Psoas muscle (tissue), 8 donors: ENCODE results near the gene AURKB. TPM values are rescaled to one million over a fixed set of nuclear protein-coding genes. Genes with fewer than 3 reads are reported as not detected.
A peak's percentile ranks its signal among the peaks of the same experiment; 100 is the strongest.

Experiments used
- ATAC-seq, 4 donors: fragments of 200-7000 bp; cut with Tn5 transposase; one replicate each; pipeline ENCODE4 v1.9.1; 2020; ENCODE audit warnings: moderate library complexity in 3 of 4, mild to moderate bottlenecking in 2 of 4
- DNase-seq, 2 donors: peaks; one replicate each; pipeline ENCODE4 v3.0.0-alpha.2; 2020
- H3K27ac ChIP-seq: fragments of 200-600 bp; one replicate; pipeline ENCODE4 v1.8.0; 2022
- H3K27me3 ChIP-seq, 3 donors: fragments of 200-600 bp in 1 of 3; one replicate each; pipeline versions ENCODE4 v1.6.1 to v1.8.0; 2013 to 2022; ENCODE audit warnings: low read length in 2 of 3, mild to moderate bottlenecking in 2 of 3, moderate library complexity in 1 of 3; ENCODE audit not compliant: insufficient read depth in 3 of 3
- H3K36me3 ChIP-seq, 2 donors: fragments of 200-600 bp in 1 of 2; one replicate each; pipeline versions ENCODE4 v1.6.1 to v1.8.0; 2013 to 2022; ENCODE audit warnings: low read depth in 1 of 2, mild to moderate bottlenecking in 1 of 2, moderate library complexity in 1 of 2; ENCODE audit not compliant: insufficient read depth in 1 of 2
- H3K4me1 ChIP-seq: fragments of 200-600 bp; one replicate; pipeline ENCODE4 v1.8.0; 2022
- H3K4me3 ChIP-seq: fragments of 200-600 bp; one replicate; pipeline ENCODE4 v1.8.0; 2022; ENCODE audit warnings: mild to moderate bottlenecking
- H3K9me3 ChIP-seq: fragments of 200-600 bp; one replicate; pipeline ENCODE4 v1.8.0; 2022
- WGBS, 3 donors: extraction: QIAGEN DNeasy Blood & Tissue Kit; methylation state at CpG; one replicate each; pipeline versions ENCODE4 v1.1.6 to v1.1.7; 2013; 5-methylcytosine and 5-hydroxymethylcytosine counted together
- intact Hi-C, 2 donors: fragments of 100-400 bp; cut with DNase I; formaldehyde crosslinking; loops; one replicate each; pipeline versions ENCODE4 v1.11.0 to v1.14.2; 2022
- long read RNA-seq, 2 donors: library from polyadenylated mRNA; unstranded; transcript quantifications; one replicate each; pipeline ENCODE4 v2.0.0, GENCODE V29; 2021
- polyA plus RNA-seq, 3 donors: library from polyadenylated mRNA; stranded (reverse); fragments of 200-250 nt; gene quantifications; one replicate each; pipeline ENCODE4 v1.2.3, GENCODE V29; 2013
- total RNA-seq, 4 donors: library from RNA; stranded (reverse); fragmentation: NEBNext Ultra II Directional in 2 of 4; extraction: Animal tissue kit (Norgen Biotek cat#: 25700) in 2 of 4; gene quantifications; one replicate each; pipeline versions ENCODE4 v1.2.1 to v1.2.4, GENCODE V29; 2021 to 2023
- TF ChIP-seq, protein P1 (sequence below): fragments of 200-600 bp; IDR thresholded peaks from one replicate; pipeline ENCODE4 v1.8.0; 2022; ENCODE audit warnings: antibody characterized with exemption
- donor health status: healthy with polysubstance abuse.
- donor health status: DM: no; HTN: no; CAD: no; lungs with moderate emphysema.
- donor health status: Bipolar disorder and iron deficiency.
- donor health status: healthy.
- donor health status: DM: yes; HTN: yes; CAD: no.
- donor health status: DM: no; HTN: no; CAD: no.
- donor health status: DM: no; HTN: no; CAD: no.
- donor health status: DM: yes; HTN: yes; CAD: no.

The AURKB gene
- total RNA-seq (1 to 10 TPM in 1 of 4 donors, not detected in 3; 1.1 TPM), polyA plus RNA-seq (under 1 TPM in 1 of 3 donors, not detected in 2; 0.39 TPM)
- long read RNA-seq, donor 1, result 0 reads
- long read RNA-seq, donor 2, result 0 reads

DNA sequence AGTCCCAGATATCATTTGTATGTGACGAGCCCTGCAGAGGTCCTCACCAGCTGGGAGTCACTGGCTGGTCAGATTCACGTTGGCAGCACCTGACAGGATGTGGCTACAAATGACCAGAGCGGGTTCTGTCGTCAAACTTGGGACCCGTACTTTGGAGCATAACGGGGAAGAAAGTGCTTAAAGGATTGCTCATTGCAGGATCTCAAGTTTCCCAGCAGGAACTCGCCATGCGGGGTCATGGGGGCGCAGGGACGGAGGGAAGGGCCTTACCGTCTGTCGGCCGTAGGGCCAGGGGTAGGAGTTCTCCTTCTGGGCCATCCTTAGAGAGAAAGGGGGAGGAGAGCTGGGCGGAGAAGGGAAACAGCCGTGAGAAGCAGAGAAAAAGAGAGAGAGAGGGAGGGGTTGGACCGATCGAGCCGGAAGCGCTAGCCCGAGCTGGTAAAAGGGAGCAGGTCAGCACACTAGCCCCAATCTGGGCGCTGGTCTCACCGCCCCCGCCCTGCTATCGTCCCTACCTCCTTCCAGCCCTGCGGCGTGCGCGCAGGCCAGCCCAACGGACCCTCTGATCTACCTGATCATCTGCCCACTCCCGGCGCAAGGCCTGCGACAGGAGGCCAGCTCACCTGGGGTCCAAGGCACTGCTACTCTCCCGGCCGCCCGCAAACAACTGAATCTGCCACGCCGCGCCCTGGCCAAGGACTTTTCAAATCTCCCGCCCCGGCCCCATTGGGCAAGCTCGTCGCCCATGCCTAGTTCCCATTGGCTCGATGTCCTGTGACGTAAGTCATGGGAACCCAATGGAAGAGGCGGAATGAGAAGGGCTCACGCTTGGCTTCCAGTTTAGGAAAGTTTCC, at the start of gene AURKB:
Gene AURKB (minus strand): TSS at position 669 of the 854 bp plus-strand sequence. CDS start 351 bp downstream, at position 318.
- ATAC-seq, result peak; percentile 96 to 100 (median 98)
- TF ChIP-seq, protein P1, sequence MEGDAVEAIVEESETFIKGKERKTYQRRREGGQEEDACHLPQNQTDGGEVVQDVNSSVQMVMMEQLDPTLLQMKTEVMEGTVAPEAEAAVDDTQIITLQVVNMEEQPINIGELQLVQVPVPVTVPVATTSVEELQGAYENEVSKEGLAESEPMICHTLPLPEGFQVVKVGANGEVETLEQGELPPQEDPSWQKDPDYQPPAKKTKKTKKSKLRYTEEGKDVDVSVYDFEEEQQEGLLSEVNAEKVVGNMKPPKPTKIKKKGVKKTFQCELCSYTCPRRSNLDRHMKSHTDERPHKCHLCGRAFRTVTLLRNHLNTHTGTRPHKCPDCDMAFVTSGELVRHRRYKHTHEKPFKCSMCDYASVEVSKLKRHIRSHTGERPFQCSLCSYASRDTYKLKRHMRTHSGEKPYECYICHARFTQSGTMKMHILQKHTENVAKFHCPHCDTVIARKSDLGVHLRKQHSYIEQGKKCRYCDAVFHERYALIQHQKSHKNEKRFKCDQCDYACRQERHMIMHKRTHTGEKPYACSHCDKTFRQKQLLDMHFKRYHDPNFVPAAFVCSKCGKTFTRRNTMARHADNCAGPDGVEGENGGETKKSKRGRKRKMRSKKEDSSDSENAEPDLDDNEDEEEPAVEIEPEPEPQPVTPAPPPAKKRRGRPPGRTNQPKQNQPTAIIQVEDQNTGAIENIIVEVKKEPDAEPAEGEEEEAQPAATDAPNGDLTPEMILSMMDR, result no peak
- intact Hi-C loops, result no loop called here
- peak; percentile 93 to 96 for DNase-seq
- peaks cover 8% of the 10 kb centered on the region for H3K4me1 ChIP-seq
- H3K27ac ChIP-seq, result peak within 1 kb of the TSS; percentile 75
- no peaks in the 10 kb centered on the region for H3K27me3 ChIP-seq
- no peaks in the 10 kb centered on the region for H3K36me3 ChIP-seq
- no peaks in the 10 kb centered on the region for H3K9me3 ChIP-seq
- H3K4me3 ChIP-seq, result peak within 1 kb of the TSS; percentile 75
- 3% methylated on average over 38 to 46 of the region's 46 CpGs for WGBS, 3 donors

DNA sequence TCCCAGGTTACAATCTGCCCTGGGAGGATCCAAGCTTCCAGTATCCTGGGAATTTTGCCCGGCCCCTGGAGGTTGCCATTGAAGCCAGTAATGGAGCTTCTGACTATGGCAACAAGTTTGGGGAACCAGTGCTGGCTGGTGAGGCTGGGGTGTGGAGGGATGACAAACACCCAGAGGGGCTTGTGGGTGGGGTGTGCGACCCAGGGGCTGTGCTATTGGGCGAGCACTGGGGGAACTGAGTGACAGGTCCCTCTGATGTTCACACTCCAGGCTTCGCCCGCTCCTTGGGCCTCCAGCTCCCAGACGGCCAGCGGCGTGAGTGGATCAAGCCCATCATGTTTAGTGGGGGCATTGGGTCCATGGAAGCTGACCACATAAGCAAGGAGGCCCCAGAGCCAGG, 47.4 kb upstream of the AURKB start:
- no peak for DNase-seq
- intact Hi-C loops, result loop anchor here in 1 of 2 donors (10.0 kb wide), 1 partner anchor 107 kb away; no protein-coding TSS in a partner anchor
- no peaks in the 10 kb centered on the region for H3K27me3 ChIP-seq

DNA sequence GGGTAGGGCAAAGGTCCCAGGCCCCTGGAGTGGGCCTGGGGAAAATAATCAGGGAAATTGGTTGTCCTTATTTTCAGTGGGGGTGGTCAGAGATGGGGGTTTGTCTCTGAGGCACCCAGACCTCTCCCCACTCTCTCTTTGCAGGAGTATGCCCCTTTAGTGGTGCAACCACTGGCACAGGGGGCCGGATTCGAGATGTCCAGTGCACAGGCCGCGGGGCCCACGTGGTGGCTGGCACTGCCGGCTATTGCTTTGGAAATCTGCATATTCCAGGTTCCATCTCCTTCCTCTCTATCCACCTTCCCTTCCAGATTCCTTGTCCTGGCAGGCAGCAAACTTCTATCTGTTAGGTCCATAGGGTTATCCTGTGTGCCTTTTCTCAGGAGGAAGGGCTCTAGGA, 46.3 kb upstream of the AURKB start:
- TF ChIP-seq, protein P1, result no peak
- DNase-seq, result no peak
- intact Hi-C loops, result loop anchor here in 1 of 2 donors (10.0 kb wide), 1 partner anchor 108 kb away; no protein-coding TSS in a partner anchor
- Histone ChIP-seq H3K9me3 (no peaks in the 10 kb centered on the region), H3K27ac (no peak overlapping the region), H3K4me3 (no peak overlapping the region), H3K27me3 (no peaks in the 10 kb centered on the region), H3K4me1 (no peaks in the 10 kb centered on the region), H3K36me3 (peaks cover 10 to 74% of the 10 kb centered on the region in 2 donors)
- 99 to 100% (median 99%) methylated on average over 6 of the region's 6 CpGs for WGBS, 3 donors
- no peak for ATAC-seq

More for the DNA sequence above, 47.4 kb upstream of the AURKB start:
- Histone ChIP-seq H3K4me1 (no peaks in the 10 kb centered on the region), H3K36me3 (peaks cover 10 to 85% of the 10 kb centered on the region in 2 donors), H3K9me3 (no peaks in the 10 kb centered on the region), H3K4me3 (no peak overlapping the region), H3K27ac (no peak overlapping the region)
- WGBS, 3 donors, result 95 to 96% (median 96%) methylated on average over 8 of the region's 8 CpGs
- TF ChIP-seq, protein P1, result no peak
- no peak for ATAC-seq

DNA sequence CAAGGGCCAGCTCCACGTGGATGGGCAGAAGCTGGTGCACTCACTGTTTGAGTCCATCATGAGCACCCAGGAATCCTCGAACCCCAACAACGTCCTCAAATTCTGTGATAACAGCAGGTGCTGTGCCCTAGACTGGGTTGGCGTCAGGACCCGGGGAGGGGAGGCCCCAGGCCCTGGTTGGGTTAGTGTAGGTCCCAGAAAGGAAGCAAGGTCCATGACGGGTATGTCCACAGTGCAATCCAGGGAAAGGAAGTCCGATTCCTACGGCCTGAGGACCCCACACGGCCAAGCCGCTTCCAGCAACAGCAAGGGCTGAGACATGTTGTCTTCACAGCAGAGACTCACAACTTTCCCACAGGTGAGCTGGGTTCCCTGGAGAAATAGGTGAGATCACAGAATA, 45.9 kb upstream of the AURKB start:
- H3K4me3 ChIP-seq, result no peak overlapping the region
- no peaks in the 10 kb centered on the region for H3K9me3 ChIP-seq
- no peaks in the 10 kb centered on the region for H3K4me1 ChIP-seq
- intact Hi-C loops, result loop anchor here in 1 of 2 donors (10.0 kb wide), 1 partner anchor 109 kb away; no protein-coding TSS in a partner anchor
- H3K27me3 ChIP-seq, result no peaks in the 10 kb centered on the region
- TF ChIP-seq, protein P1, result no peak
- H3K36me3 ChIP-seq, result peaks cover 10 to 70% of the 10 kb centered on the region in 2 donors
- no peak overlapping the region for H3K27ac ChIP-seq
- ATAC-seq, result no peak
- no peak for DNase-seq
- 88 to 92% (median 91%) methylated on average over 10 of the region's 10 CpGs for WGBS, 3 donors
